Measurements from ENCODE around the gene BRINP2.

BRINP2 gene

DNA sequence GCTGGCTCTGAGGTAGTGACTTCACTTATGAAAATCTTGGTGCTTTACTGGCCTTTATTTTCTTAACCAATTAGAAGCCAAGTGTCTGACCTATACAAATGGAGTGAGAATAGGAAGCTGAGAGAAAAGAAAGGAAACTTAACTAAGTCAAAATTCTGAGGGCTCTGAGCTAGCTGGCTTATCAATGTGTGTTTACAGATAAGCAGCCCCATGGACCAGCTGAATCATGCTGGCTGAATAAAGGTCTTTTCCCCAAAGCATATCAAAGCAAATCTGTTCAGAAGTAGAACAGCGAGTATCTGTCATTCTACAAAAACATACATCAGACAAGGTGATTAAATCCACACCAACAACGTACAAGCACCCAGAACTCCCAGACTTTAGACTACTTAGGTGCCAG, 117.2 kb downstream of the BRINP2 start:
- H3K4me3 ChIP-seq (ENCODE audit: low read depth, low read length, poor library complexity, severe bottlenecking): no peak overlapping the region
- no peak overlapping the region for H3K9ac ChIP-seq (ENCODE audit: low read length)
- H3F3A ChIP-seq (ENCODE audit: insufficient read depth, low read length): no peaks in the 10 kb centered on the region
- no peaks in the 10 kb centered on the region for H3K9me3 ChIP-seq (ENCODE audit: low read length)
- H3K36me3 ChIP-seq (ENCODE audit: insufficient read depth, low read length): no peaks in the 10 kb centered on the region
- H3K9me2 ChIP-seq (ENCODE audit: low read depth, low read length): no peaks in the 10 kb centered on the region
- no peak overlapping the region for H3K4me2 ChIP-seq (ENCODE audit: low read length)
- no peak overlapping the region for H3K27ac ChIP-seq (ENCODE audit: low read depth, low read length, poor library complexity, severe bottlenecking)
- no peaks in the 10 kb centered on the region for H3K4me1 ChIP-seq (ENCODE audit: insufficient read depth, low read length, severe bottlenecking)
- H4K20me1 ChIP-seq (ENCODE audit: insufficient read depth, low read length): no peaks in the 10 kb centered on the region
- no peak for TF ChIP-seq CTCF (IDR thresholded peaks at IDR 0.05; ENCODE audit: low read length)
- no peak for TF ChIP-seq EZH2 (IDR thresholded peaks at IDR 0.05; ENCODE audit: borderline replicate concordance, low read length)
- H3K79me2 ChIP-seq (ENCODE audit: insufficient read depth, low read length): no peaks in the 10 kb centered on the region
- H3K27me3 ChIP-seq (ENCODE audit: insufficient read depth, low read length): no peaks in the 10 kb centered on the region
- no peak overlapping the region for H2AFZ ChIP-seq (ENCODE audit: low read length)

- TF ChIP-seq CTCF (IDR thresholded peaks at IDR 0.05; ENCODE audit: low read length) (no peak), EZH2 (IDR thresholded peaks at IDR 0.05; ENCODE audit: borderline replicate concordance, low read length) (no peak)
These were observed 118.8 kb downstream of the BRINP2 start for GRCh38 chr1:177289532-177289931.

GRCh38 chr1:177300431-177300830, 129.7 kb downstream of the BRINP2 start:
- Histone ChIP-seq H3K27me3 (ENCODE audit: insufficient read depth, low read length) (no peaks in the 10 kb centered on the region), H3K79me2 (ENCODE audit: insufficient read depth, low read length) (no peaks in the 10 kb centered on the region), H3K9ac (ENCODE audit: low read length) (no peak overlapping the region), H3K9me2 (ENCODE audit: low read depth, low read length) (no peaks in the 10 kb centered on the region), H3F3A (ENCODE audit: insufficient read depth, low read length) (no peaks in the 10 kb centered on the region), H3K27ac (ENCODE audit: low read depth, low read length, poor library complexity, severe bottlenecking) (no peak overlapping the region), H3K9me3 (ENCODE audit: low read length) (no peaks in the 10 kb centered on the region), H3K4me1 (ENCODE audit: insufficient read depth, low read length, severe bottlenecking) (no peaks in the 10 kb centered on the region), H4K20me1 (ENCODE audit: insufficient read depth, low read length) (no peaks in the 10 kb centered on the region), H3K4me3 (ENCODE audit: low read depth, low read length, poor library complexity, severe bottlenecking) (no peak overlapping the region), H3K36me3 (ENCODE audit: insufficient read depth, low read length) (no peaks in the 10 kb centered on the region), H2AFZ (ENCODE audit: low read length) (no peak overlapping the region), H3K4me2 (ENCODE audit: low read length) (no peak overlapping the region)
- TF ChIP-seq CTCF (IDR thresholded peaks at IDR 0.05; ENCODE audit: low read length): no peak
- no peak for TF ChIP-seq EZH2 (IDR thresholded peaks at IDR 0.05; ENCODE audit: borderline replicate concordance, low read length)

More at GRCh38 chr1:177289532-177289931, 118.8 kb downstream of the BRINP2 start:
- no peak overlapping the region for H3K27ac ChIP-seq (ENCODE audit: low read depth, low read length, poor library complexity, severe bottlenecking)
- no peaks in the 10 kb centered on the region for H3K9me3 ChIP-seq (ENCODE audit: low read length)
- no peak overlapping the region for H3K4me3 ChIP-seq (ENCODE audit: low read depth, low read length, poor library complexity, severe bottlenecking)
- H3K9ac ChIP-seq (ENCODE audit: low read length): no peak overlapping the region
- H3K36me3 ChIP-seq (ENCODE audit: insufficient read depth, low read length): no peaks in the 10 kb centered on the region
- H3K4me2 ChIP-seq (ENCODE audit: low read length): no peak overlapping the region
- H3K79me2 ChIP-seq (ENCODE audit: insufficient read depth, low read length): no peaks in the 10 kb centered on the region
- H3K4me1 ChIP-seq (ENCODE audit: insufficient read depth, low read length, severe bottlenecking): no peaks in the 10 kb centered on the region
- no peak overlapping the region for H2AFZ ChIP-seq (ENCODE audit: low read length)
- no peaks in the 10 kb centered on the region for H3K9me2 ChIP-seq (ENCODE audit: low read depth, low read length)
- H3F3A ChIP-seq (ENCODE audit: insufficient read depth, low read length): no peaks in the 10 kb centered on the region
- H4K20me1 ChIP-seq (ENCODE audit: insufficient read depth, low read length): no peaks in the 10 kb centered on the region
- H3K27me3 ChIP-seq (ENCODE audit: insufficient read depth, low read length): no peaks in the 10 kb centered on the region
